Measurements from ENCODE around the gene GALNT9. TPM values are rescaled to one million over a fixed set of nuclear protein-coding genes. Genes with fewer than 3 reads are reported as not detected.

The GALNT9 gene
- polyA plus RNA-seq, 1 donor: 7.3 TPM

- DNase-seq: no peak
These were observed 15.7 kb upstream of the GALNT9 start for GRCh38 chr12:132345126-132345525.

DNA sequence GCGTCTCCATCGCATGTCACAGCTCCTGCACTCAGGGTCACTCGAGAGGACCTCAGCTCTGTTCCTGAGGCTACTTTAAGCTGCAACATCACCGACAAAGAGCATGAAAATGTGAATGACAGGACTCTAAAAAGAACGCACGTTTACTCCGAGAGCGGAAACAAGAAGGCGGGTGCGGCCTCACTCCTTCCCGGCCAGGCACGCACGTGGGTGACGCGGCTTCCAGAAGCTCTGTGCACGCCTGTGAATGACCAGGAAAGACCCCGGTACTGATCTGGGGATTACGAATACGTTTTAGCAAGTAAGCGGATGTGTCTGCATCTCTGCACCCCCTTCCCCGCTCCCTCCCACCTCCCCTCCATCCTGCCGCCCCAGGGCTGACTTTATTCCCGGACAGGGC is 15.2 kb upstream of the GALNT9 start:
- no peak for DNase-seq

- DNase-seq: no peak
These were observed 14.8 kb upstream of the GALNT9 start for GRCh38 chr12:132344181-132344580.

- peak; percentile 68 for DNase-seq
These were observed 14.1 kb upstream of the GALNT9 start for GRCh38 chr12:132343294-132344004.

DNA sequence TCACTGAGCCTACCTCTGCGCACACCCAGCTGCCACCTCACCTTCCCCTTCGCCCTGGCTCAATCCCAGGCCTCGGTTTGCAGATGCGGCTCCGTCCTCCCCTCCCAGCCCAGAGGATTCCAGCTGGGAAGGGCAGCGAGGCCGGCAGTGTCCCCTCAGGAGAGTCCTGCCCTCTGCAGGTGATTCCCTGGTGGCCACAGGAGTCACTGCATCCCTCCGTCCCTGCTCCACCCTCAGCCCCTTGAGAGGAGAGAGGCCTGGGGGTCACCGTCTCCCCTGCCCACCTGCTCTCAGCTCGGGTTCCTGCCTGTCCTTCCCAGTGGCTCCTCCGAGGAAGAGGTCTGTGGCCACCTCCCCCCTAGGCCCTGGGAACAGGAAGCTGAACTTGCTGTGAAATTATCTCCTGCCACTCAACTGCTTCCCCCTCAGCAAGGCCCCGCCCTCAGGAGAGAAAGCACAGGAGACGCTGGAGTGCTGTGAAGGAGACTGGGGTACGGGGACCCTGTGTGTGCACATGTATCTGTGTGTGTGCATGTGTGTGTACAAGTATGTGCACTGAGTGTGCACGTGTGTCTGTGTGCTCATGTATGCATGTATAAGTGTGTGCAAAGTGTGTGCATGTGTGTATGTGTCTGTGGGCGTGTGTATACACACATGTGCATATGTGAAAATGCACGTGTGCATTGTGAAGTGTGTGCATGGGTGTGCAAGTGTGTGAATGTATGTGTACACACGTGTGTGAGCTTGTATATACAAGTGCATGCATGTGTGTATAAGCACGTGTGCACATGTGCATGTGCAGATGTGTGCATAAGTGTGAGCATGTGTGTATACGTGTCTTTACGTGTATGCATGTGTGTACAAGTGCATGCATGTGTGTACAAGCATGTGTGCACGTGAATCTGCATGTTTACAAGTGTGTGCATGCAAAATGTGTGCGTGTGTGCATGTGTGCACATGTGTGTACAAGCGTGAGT is 13.2 kb upstream of the GALNT9 start:
- no peak for DNase-seq

GRCh38 chr12:132341318-132342050 is 12.1 kb upstream of the GALNT9 start:
- DNase-seq: no peak

DNA sequence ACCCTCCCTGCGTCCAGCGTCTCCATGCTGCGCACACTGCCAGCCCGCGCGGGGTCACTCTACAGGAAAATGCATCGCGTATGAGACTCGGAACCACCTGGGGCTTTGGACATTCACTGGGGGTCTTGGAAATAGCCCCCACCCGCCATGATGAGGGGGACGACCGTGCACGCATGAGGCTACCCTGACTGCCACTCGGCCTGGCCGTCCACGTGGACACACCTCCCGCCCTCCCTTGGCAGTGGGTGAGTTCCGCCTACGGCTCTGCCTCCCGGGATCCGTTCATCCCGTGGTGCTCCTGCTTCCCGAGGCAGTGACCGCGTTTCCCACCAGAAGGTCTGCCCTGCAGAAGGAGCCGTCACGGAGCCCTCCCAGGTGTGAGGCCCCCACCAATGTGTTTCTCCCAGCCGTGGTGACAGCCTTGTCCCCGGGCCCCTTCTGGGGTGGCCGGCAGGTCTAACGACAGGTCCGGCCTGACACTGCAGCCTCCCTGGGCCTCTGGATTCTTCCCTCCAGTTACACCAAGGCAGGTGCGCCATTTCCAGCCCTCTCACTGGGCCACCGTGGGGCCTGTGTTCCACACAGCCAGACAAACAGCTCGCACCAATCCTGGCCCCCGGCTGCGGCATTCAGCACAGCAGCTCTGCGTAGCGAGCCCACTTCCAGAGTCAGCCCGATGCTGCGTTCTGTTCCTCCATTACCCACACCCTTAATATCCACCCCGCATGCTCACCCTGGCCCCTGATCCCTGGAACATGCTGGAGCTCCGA is 11.1 kb upstream of the GALNT9 start:
- DNase-seq: no peak

DNA sequence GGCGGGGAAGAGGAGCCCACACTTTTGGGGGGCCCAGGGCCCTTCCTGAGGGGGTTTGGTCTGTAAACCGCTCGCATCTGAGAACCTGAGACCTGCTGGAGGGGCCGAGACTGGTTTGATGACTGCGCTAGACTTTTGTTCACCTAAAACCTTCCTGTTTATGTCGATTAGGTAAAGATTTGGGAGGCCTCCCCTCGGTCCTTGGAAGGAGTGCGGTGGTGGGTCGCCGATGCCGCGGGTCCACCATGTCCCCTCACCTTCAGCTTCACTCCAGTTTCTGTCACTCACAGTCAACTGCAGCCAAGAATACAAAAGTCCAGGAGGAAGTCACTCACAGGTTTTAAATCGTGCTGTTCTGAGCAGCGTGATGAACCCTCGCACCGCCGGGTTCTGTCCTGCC is 10.5 kb upstream of the GALNT9 start:
- DNase-seq: no peak

GRCh38 chr12:132338781-132339180 is 9.4 kb upstream of the GALNT9 start:
- no peak for DNase-seq

- no peak for DNase-seq
These were observed 8.9 kb upstream of the GALNT9 start for GRCh38 chr12:132338311-132338710.

GRCh38 chr12:132337557-132337956 is 8.2 kb upstream of the GALNT9 start:
- DNase-seq: no peak

GRCh38 chr12:132336451-132337413 is 7.3 kb upstream of the GALNT9 start:
- no peak for DNase-seq

- no peak for DNase-seq
These were observed 5.9 kb upstream of the GALNT9 start for GRCh38 chr12:132335179-132335756.

DNA sequence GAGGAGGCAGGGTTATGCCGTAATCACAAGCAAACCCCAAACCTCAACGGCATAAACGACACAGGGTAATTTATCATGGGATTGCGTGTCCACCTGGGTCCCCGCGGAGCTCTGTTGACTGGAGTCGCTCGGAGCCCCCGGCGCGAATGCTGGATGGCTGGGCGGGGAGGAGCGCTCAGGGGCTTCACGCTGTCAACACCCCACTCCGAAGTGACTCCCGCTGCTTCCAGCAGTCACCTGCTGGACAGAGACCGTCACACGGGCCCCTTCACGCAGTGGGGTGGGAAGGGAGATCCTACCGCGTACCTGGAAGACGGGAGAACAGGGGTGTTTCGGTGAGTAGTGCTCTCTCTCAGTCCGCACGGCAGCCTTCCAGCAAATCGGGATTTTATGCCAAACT is 4.4 kb upstream of the GALNT9 start:
- DNase-seq: no peak

GRCh38 chr12:132333273-132333672 is 3.9 kb upstream of the GALNT9 start:
- DNase-seq: no peak

DNA sequence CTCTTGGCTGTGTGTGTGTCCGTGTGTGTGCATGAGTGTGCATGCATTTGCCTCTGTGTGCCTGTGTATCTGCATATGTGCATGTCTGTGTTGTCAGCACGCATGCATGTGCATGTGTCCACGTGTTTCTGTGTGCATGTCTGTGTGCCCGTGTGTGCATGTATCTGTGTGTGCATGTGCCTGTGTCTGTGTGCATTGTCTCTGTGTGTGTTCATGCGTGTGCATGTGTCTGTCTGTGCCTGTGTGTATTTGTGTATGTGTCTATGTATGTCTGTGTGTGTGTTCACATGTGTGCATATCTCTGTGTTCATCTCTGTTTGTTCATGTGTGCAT is 1.1 kb upstream of the GALNT9 start:
- DNase-seq: no peak

GRCh38 chr12:132329720-132330548 is 545 bp upstream of the GALNT9 start:
- DNase-seq: no peak

GRCh38 chr12:132328282-132329029 is 933 bp downstream of the GALNT9 start:
- no peak for DNase-seq
